Activated T-cell treated with anti-CD3 and anti-CD28 coated beads, Interleukin-2, amount 50 U/mL, for 72 hours (primary cell): ENCODE data around the gene CCDC102B. TPM values are rescaled to one million over a fixed set of nuclear protein-coding genes. Genes with fewer than 3 reads are reported as not detected.
"Not testable (repeated sequence)": the region's sequence is repeated elsewhere in the genome, so short reads cannot be mapped to it uniquely, and the experiment has no call there.

Experiments
- ATAC-seq, 2 donors: fragments of 150-1000 bp; cut with Tn5 transposase; replicated peaks in 1 of 2; 2 replicates each; pipeline ENCODE4 v1.10.0; 2021; ENCODE audit warnings: moderate library complexity in 2 of 2, mild to moderate bottlenecking in 1 of 2
- DNase-seq, 2 donors: peaks; one replicate each; pipeline ENCODE4 v3.0.0; 2021 to 2022; ENCODE audit warnings: mixed read lengths in 1 of 2
- H3K27ac Mint-ChIP-seq: one replicate; pipeline ENCODE4 v1.8.0; 2022; ENCODE audit warnings: mild to moderate bottlenecking, moderate library complexity, mixed read lengths
- H3K27me3 Mint-ChIP-seq: one replicate; pipeline ENCODE4 v1.8.0; 2022; ENCODE audit warnings: low read depth, mixed read lengths
- H3K36me3 Mint-ChIP-seq, 2 donors: one replicate each; pipeline ENCODE4 v1.8.0; 2022; ENCODE audit warnings: mixed read lengths in 2 of 2, mild to moderate bottlenecking in 1 of 2; ENCODE audit not compliant: insufficient read depth in 2 of 2
- H3K4me1 Mint-ChIP-seq: one replicate; pipeline ENCODE4 v1.8.0; 2022; ENCODE audit warnings: low read depth, mixed read lengths
- H3K4me3 Mint-ChIP-seq, 2 donors: one replicate each; pipeline ENCODE4 v1.8.0; 2022; ENCODE audit warnings: mild to moderate bottlenecking in 2 of 2, mixed read lengths in 2 of 2, moderate library complexity in 2 of 2
- H3K9me3 Mint-ChIP-seq, 2 donors: one replicate each; pipeline ENCODE4 v1.8.0; 2022; ENCODE audit warnings: mixed read lengths in 2 of 2
- total RNA-seq, 2 donors: library from RNA; stranded (reverse); gene quantifications; one replicate each; pipeline ENCODE4 v1.2.3, GENCODE V29; 2022

CCDC102B gene
- total RNA-seq, 2 donors from 2014 or later, result 3.3 to 4.3 TPM

- Mint-ChIP-seq H3K36me3 (no peaks in the 10 kb centered on the region), H3K27me3 (no peaks in the 10 kb centered on the region), H3K9me3 (no peaks in the 10 kb centered on the region), H3K4me3 (no peak overlapping the region), H3K4me1 (no peaks in the 10 kb centered on the region), H3K27ac (no peak overlapping the region)
- ATAC-seq (no peak), DNase-seq (no peak)
Observed at GRCh38 chr18:68972176-68972575, 174.3 kb downstream of the CCDC102B start.

GRCh38 chr18:68979737-68980136 is 181.9 kb downstream of the CCDC102B start:
- Mint-ChIP-seq H3K27ac (no peak overlapping the region), H3K9me3 (peaks cover 0 to 2% of the 10 kb centered on the region in 2 donors), H3K36me3 (peaks cover 0 to 1% of the 10 kb centered on the region in 2 donors), H3K4me3 (no peak overlapping the region), H3K27me3 (no peaks in the 10 kb centered on the region), H3K4me1 (no peaks in the 10 kb centered on the region)
- ATAC-seq (no peak), DNase-seq (no peak)

- Mint-ChIP-seq H3K27ac (no peak overlapping the region), H3K4me1 (no peaks in the 10 kb centered on the region), H3K9me3 (peaks cover 0 to 2% of the 10 kb centered on the region in 2 donors)
Observed at GRCh38 chr18:68983126-68983525, 185.2 kb downstream of the CCDC102B start.

DNA sequence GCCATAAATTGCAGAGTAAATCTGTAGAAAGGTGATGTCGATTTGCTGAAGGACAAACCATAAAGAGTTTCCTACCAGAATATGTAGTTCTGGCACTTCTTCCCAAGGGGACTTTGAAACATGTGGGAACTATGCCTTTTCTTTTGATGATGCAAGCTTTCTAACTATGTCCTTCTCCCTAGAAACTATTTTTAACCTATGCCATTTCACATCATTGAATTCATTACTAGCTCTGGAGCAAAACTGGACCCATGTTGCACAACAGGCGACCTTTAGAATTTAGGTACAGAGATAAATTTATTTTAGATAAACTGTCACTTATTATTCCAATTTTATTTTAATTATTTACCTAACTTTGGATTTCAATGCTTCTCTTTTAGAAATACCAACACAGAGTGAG is 186.5 kb downstream of the CCDC102B start:
- no peak overlapping the region for H3K4me3 Mint-ChIP-seq
- peaks cover 0 to 1% of the 10 kb centered on the region in 2 donors for H3K36me3 Mint-ChIP-seq
- no peaks in the 10 kb centered on the region for H3K4me1 Mint-ChIP-seq
- H3K27ac Mint-ChIP-seq, result no peak overlapping the region
- no peak for DNase-seq
- no peaks in the 10 kb centered on the region for H3K27me3 Mint-ChIP-seq
- peaks cover 0 to 2% of the 10 kb centered on the region in 2 donors for H3K9me3 Mint-ChIP-seq
- ATAC-seq, result no peak

More at GRCh38 chr18:68983126-68983525, 185.2 kb downstream of the CCDC102B start:
- ATAC-seq, result no peak
- Mint-ChIP-seq H3K36me3 (peaks cover 0 to 1% of the 10 kb centered on the region in 2 donors), H3K4me3 (no peak overlapping the region), H3K27me3 (no peaks in the 10 kb centered on the region)
- no peak for DNase-seq

GRCh38 chr18:68985172-68985820 is 187.4 kb downstream of the CCDC102B start:
- H3K4me3 Mint-ChIP-seq, result no peak overlapping the region
- H3K4me1 Mint-ChIP-seq, result no peaks in the 10 kb centered on the region
- peaks cover 7% of the 10 kb centered on the region for H3K27me3 Mint-ChIP-seq
- H3K27ac Mint-ChIP-seq, result no peak overlapping the region
- DNase-seq (no peak), ATAC-seq (no peak)
- peaks cover 0 to 1% of the 10 kb centered on the region in 2 donors for H3K36me3 Mint-ChIP-seq
- peaks cover 0 to 4% of the 10 kb centered on the region in 2 donors for H3K9me3 Mint-ChIP-seq

DNA sequence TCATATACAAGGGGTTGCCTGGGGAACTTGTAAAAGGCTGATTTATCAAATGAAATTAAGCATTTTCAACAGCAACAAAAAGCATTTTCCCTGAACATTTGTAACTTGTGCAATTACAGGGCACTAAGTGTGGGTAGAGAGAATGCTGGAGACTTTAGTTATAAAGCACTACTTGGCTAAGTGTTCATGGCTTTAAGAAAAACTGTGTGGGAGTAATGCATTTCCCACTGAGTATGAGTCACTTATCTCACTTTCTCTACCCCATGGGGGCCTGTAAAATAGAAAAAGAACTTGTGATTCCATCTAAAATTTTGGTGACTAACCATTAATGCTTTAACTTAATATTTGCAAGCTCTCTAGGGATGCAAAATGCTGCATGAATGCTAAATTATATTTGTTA is 193.4 kb downstream of the CCDC102B start:
- ATAC-seq, result peak; percentile 79 to 82

GRCh38 chr18:68992719-68993482 is 195.0 kb downstream of the CCDC102B start:
- peaks cover 0 to 2% of the 10 kb centered on the region in 2 donors for H3K9me3 Mint-ChIP-seq
- H3K27me3 Mint-ChIP-seq, result peaks cover 7% of the 10 kb centered on the region
- ATAC-seq, result peak; percentile 44 to 47
- H3K27ac Mint-ChIP-seq, result no peak overlapping the region
- peaks cover 4% of the 10 kb centered on the region for H3K4me1 Mint-ChIP-seq
- no peak for DNase-seq
- peaks cover 0 to 1% of the 10 kb centered on the region in 2 donors for H3K36me3 Mint-ChIP-seq
- no peak overlapping the region for H3K4me3 Mint-ChIP-seq

More for the DNA sequence above, 193.4 kb downstream of the CCDC102B start:
- Mint-ChIP-seq H3K4me1 (peaks cover 4% of the 10 kb centered on the region), H3K4me3 (no peak overlapping the region), H3K27ac (no peak overlapping the region), H3K9me3 (peaks cover 0 to 2% of the 10 kb centered on the region in 2 donors), H3K27me3 (peaks cover 7% of the 10 kb centered on the region), H3K36me3 (no peaks in the 10 kb centered on the region)
- DNase-seq, result no peak

- H3K9me3 Mint-ChIP-seq, result no peaks in the 10 kb centered on the region
- peaks cover 0 to 1% of the 10 kb centered on the region in 2 donors for H3K36me3 Mint-ChIP-seq
- peaks cover 4% of the 10 kb centered on the region for H3K4me1 Mint-ChIP-seq
- no peak overlapping the region for H3K4me3 Mint-ChIP-seq
- no peaks in the 10 kb centered on the region for H3K27me3 Mint-ChIP-seq
- ATAC-seq (no peak), DNase-seq (no peak)
- no peak overlapping the region for H3K27ac Mint-ChIP-seq
Observed at GRCh38 chr18:68995675-68996074, 197.8 kb downstream of the CCDC102B start.

GRCh38 chr18:68997845-68998244 is 200.0 kb downstream of the CCDC102B start:
- no peak for DNase-seq
- Mint-ChIP-seq H3K27me3 (no peaks in the 10 kb centered on the region), H3K36me3 (peaks cover 0 to 1% of the 10 kb centered on the region in 2 donors), H3K4me1 (no peaks in the 10 kb centered on the region), H3K9me3 (no peaks in the 10 kb centered on the region), H3K27ac (no peak overlapping the region), H3K4me3 (no peak overlapping the region)
- no peak for ATAC-seq

DNA sequence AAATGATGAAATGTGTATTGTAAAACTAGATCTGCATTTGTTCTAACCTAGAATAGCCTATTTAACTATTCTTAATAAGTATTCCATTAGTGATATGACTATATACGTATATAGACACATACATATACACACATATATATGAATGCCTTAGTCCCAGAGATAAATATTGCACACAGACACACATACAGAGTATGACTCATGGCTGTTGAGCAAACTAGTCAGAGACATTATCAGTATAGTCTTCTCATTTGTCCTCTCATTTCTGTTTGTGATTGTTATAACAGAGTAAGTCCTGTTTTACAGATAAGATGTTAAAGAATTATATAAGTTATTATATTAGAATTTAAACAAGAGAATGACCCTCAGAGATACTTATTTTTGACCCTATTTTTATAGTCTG is 202.5 kb downstream of the CCDC102B start:
- H3K4me3 Mint-ChIP-seq, result no peak overlapping the region
- DNase-seq, result no peak
- H3K9me3 Mint-ChIP-seq, result no peaks in the 10 kb centered on the region
- no peaks in the 10 kb centered on the region for H3K4me1 Mint-ChIP-seq
- H3K27me3 Mint-ChIP-seq, result no peaks in the 10 kb centered on the region
- H3K27ac Mint-ChIP-seq, result no peak overlapping the region
- peaks cover 0 to 1% of the 10 kb centered on the region in 2 donors for H3K36me3 Mint-ChIP-seq
- no peak for ATAC-seq

DNA sequence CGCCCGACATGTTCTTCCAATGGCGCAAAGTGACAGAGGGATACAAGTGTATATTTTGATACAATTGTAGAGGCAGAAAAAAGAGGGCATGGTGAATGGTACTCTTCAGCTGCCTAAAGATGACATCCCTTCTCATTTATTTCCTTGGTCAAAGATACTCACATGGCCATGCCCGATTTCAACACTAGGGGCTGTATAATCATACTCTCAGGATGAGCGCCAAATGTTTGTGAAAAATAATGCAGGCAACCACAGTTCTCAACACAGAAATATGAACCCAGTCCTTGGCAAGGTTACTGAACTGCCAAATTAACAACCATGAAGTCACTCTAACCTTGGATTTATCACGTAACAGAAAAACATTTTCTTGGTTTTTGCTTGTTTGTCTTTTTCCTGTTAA is 204.4 kb downstream of the CCDC102B start:
- Mint-ChIP-seq H3K9me3 (no peaks in the 10 kb centered on the region), H3K27ac (no peak overlapping the region), H3K4me3 (no peak overlapping the region), H3K27me3 (no peaks in the 10 kb centered on the region), H3K36me3 (no peaks in the 10 kb centered on the region), H3K4me1 (no peaks in the 10 kb centered on the region)
- no peak for DNase-seq
- no peak for ATAC-seq

DNA sequence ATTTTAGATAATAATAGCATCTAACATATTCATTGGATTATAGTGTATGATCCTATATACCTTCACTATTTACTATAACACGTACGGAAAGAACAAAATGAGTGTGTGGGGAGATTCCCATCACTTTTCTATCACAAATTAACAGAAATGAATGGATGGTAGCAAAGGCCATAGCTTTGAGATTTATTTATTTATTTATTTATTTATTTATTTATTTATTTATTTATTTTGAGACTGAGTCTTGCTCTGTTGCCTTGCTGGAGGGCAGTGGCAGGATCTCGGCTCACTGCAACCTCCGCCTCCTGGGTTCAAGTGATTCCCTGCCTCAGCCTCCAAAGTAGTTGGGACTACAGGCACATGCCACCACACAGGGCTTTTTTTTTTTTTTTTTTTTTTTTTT is 208.3 kb downstream of the CCDC102B start:
- H3K9me3 Mint-ChIP-seq, H3K36me3 Mint-ChIP-seq, H3K27me3 Mint-ChIP-seq, ATAC-seq, DNase-seq, H3K4me3 Mint-ChIP-seq, H3K27ac Mint-ChIP-seq, H3K4me1 Mint-ChIP-seq: not testable (repeated sequence)

GRCh38 chr18:69008538-69008937 is 210.7 kb downstream of the CCDC102B start:
- H3K4me3 Mint-ChIP-seq, result no peak overlapping the region
- ATAC-seq (no peak), DNase-seq (no peak)
- H3K36me3 Mint-ChIP-seq, result no peaks in the 10 kb centered on the region
- H3K4me1 Mint-ChIP-seq, result no peaks in the 10 kb centered on the region
- no peaks in the 10 kb centered on the region for H3K27me3 Mint-ChIP-seq
- no peaks in the 10 kb centered on the region for H3K9me3 Mint-ChIP-seq
- H3K27ac Mint-ChIP-seq, result no peak overlapping the region
